Astrocyte of the cerebellum (primary cell): Measurements from ENCODE around the gene TCF4.

ENCODE experiments used
- DNase-seq: peaks from one replicate; pipeline ENCODE4 v3.0.0-alpha.2; 2011; ENCODE audit warnings: low read depth
- H3K4me3 ChIP-seq: 2 replicates; pipeline ENCODE4 v1.5.1; 2011; ENCODE audit warnings: mild to moderate bottlenecking, low read depth, low read length, moderate library complexity
- CTCF ChIP-seq: IDR thresholded peaks from 2 replicates; pipeline ENCODE4 v1.5.1; 2012; ENCODE audit warnings: low read length, low read depth, moderate library complexity, mild to moderate bottlenecking; ENCODE audit errors: missing control alignments
- in situ Hi-C: cut with HindIII; loops from 2 replicates; pipeline ENCODE4 v1.10.0; 2017; ENCODE audit warnings: low sequenced_read_pairs

Gene TCF4

GRCh38 chr18:55447672-55448018, 140.3 kb downstream of the TCF4 start:
- no peak overlapping the region for H3K4me3 ChIP-seq
- no peak for TF ChIP-seq CTCF
- DNase-seq: no peak
- in situ Hi-C loops: no loop called here

GRCh38 chr18:55446996-55447671, 140.9 kb downstream of the TCF4 start:
- DNase-seq: no peak
- in situ Hi-C loops: no loop called here
- no peak for TF ChIP-seq CTCF
- H3K4me3 ChIP-seq: no peak overlapping the region

- DNase-seq: no peak
- TF ChIP-seq CTCF: no peak
- in situ Hi-C loops: no loop called here
- H3K4me3 ChIP-seq: no peak overlapping the region
Measured at GRCh38 chr18:55444536-55444935, 143.5 kb downstream of the TCF4 start.

GRCh38 chr18:55443776-55444175, 144.2 kb downstream of the TCF4 start:
- H3K4me3 ChIP-seq: no peak overlapping the region
- no peak for DNase-seq

GRCh38 chr18:55442561-55442960, 145.4 kb downstream of the TCF4 start:
- in situ Hi-C loops: no loop called here
- TF ChIP-seq CTCF: no peak
- H3K4me3 ChIP-seq: no peak overlapping the region
- no peak for DNase-seq

More at GRCh38 chr18:55443776-55444175, 144.2 kb downstream of the TCF4 start:
- TF ChIP-seq CTCF: no peak
- in situ Hi-C loops: no loop called here

GRCh38 chr18:55440988-55441387, 147.0 kb downstream of the TCF4 start:
- TF ChIP-seq CTCF: no peak
- no peak for DNase-seq
- in situ Hi-C loops: no loop called here
- H3K4me3 ChIP-seq: no peak overlapping the region
